ENCODE data around the gene SETDB2. TPM values are rescaled to one million over a fixed set of nuclear protein-coding genes. Genes with fewer than 3 reads are reported as not detected.

Gene SETDB2
- total RNA-seq, 1 experiment from 2014 or later = 5.2 TPM

GRCh38 chr13:49539746-49540145, 95.7 kb downstream of the SETDB2 start:
- Histone ChIP-seq H3K9ac (ENCODE audit: low read length) (no peak overlapping the region), H3K36me3 (ENCODE audit: control insufficient read depth in 1 of 2, insufficient read depth in 2 of 2, low read length in 2 of 2) (peaks cover 0 to 18% of the 10 kb centered on the region in 2 experiments; a peak in 2 of 4 replicates), H2AFZ (ENCODE audit: low read depth, low read length, poor library complexity, severe bottlenecking) (no peak overlapping the region), H3K4me1 (ENCODE audit: control insufficient read depth in 1 of 2, insufficient read depth in 2 of 2, low read length in 2 of 2) (no peaks in the 10 kb centered on the region), H3K9me2 (ENCODE audit: insufficient read depth) (no peaks in the 10 kb centered on the region), H3K79me2 (ENCODE audit: insufficient read depth, low read length) (no peaks in the 10 kb centered on the region), H3K4me3 (replicated peaks in 1 of 2; ENCODE audit: low read depth in 1 of 2, low read length in 2 of 2) (no peak overlapping the region), H3K9me3 (ENCODE audit: control insufficient read depth in 1 of 2, insufficient read depth in 1 of 2, low read depth in 1 of 2, low read length in 2 of 2) (no peaks in the 10 kb centered on the region), H3K27me3 (ENCODE audit: insufficient read depth, low read length) (no peaks in the 10 kb centered on the region), H4K20me1 (ENCODE audit: insufficient read depth) (no peaks in the 10 kb centered on the region), H3K27ac (ENCODE audit: low read depth, low read length) (no peak overlapping the region), H3K4me2 (ENCODE audit: low read length) (no peak overlapping the region)
- DNase-seq (ENCODE audit: low read depth, low spot score) (no peak), ATAC-seq (no peak)
- POLR2A ChIA-PET = interaction anchor here (0.6 kb wide), 1 partner anchor 11 kb away, joined by 4 read pairs; no protein-coding TSS in a partner anchor
- intact Hi-C loops (cut with micrococcal nuclease) = no loop called here
- TF ChIP-seq RAD21 (IDR thresholded peaks at IDR 0.05; ENCODE audit: low read depth) (no peak), MAX (IDR thresholded peaks at IDR 0.05) (no peak), EGR1 (IDR thresholded peaks at IDR 0.05; ENCODE audit: low read depth) (no peak), ZBTB33 (IDR thresholded peaks at IDR 0.05; ENCODE audit: extremely low read depth, insufficient replicate concordance, low read length) (no peak), EZH2phosphoT487 (IDR thresholded peaks at IDR 0.05; ENCODE audit: borderline replicate concordance) (no peak), EZH2 (IDR thresholded peaks at IDR 0.05) (no peak), YY1 (IDR thresholded peaks at IDR 0.05; ENCODE audit: extremely low read depth, insufficient replicate concordance, low read depth, low read length) (no peak), CEBPB (IDR thresholded peaks at IDR 0.05; ENCODE audit: low read depth) (no peak), CBX3 (IDR thresholded peaks at IDR 0.05; ENCODE audit: low read depth) (no peak), JUND (IDR thresholded peaks at IDR 0.05) (no peak), ZFX (IDR thresholded peaks at IDR 0.05) (no peak), REST (IDR thresholded peaks at IDR 0.05; ENCODE audit: low read depth) (no peak), TCF7L2 (IDR thresholded peaks at IDR 0.05; ENCODE audit: borderline replicate concordance, extremely low read depth, insufficient read depth, insufficient read length) (no peak)
- CTCF ChIA-PET = no interaction called here
- BruUV-seq (replicated peaks) = no TSS peak
- RAD21 ChIA-PET (ENCODE audit: low non-redundant PET in 1 of 2, low total read pairs in 2 of 2, uncharacterized antibody in 2 of 2, unreplicated experiment in 2 of 2) = no interaction called here
